ENCODE data around the gene LRBA. TPM values are rescaled to one million over a fixed set of nuclear protein-coding genes. Genes with fewer than 3 reads are reported as not detected.

LRBA gene
- total RNA-seq, 1 donor from 2014 or later, result 68.0 TPM

DNA sequence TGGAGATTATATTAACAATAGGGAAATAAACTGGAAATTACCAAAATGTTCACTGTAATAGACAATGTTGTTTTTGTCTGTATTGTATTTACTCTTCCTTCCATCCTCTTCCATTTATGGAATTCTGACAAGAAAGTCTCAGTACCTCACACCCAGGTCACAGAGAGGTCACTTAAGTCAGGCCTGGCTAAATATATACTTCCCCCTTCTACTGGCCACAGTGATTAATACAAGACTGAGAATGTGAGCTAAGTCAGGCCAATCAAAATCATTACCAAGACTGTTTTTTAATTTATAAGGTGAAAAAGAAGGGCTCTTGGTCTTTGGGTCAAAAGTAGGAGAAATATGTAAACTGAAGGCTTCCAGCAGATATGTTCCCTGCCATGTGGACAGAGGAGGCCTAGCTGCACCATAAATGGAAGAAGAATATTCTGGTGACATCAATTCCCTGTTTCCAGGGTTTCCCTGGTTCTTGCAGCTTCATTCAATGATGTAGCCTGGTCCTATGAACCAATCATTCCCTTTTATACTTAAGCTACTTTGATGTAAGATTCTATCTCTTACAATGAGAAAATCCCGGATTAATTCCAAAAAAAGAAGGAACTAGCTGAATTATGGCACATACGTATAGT, 64.3 kb downstream of the LRBA start:
- Histone ChIP-seq H3K4me1 (peaks cover 5% of the 10 kb centered on the region), H3K4me3 (no peak overlapping the region), H3K9me3 (no peaks in the 10 kb centered on the region), H3K27me3 (no peaks in the 10 kb centered on the region), H3K27ac (no peak overlapping the region), H3K36me3 (no peaks in the 10 kb centered on the region)
- no peak for DNase-seq (ENCODE audit: extremely low spot score in 2 of 2)
- intact Hi-C loops (cut with DNase I), result no loop called here
- TF ChIP-seq POLR2A (IDR thresholded peaks at IDR 0.05) (no peak), POLR2AphosphoS5 (IDR thresholded peaks at IDR 0.05; ENCODE audit: insufficient read depth in 1 of 2, low read depth in 1 of 2) (no peak)
- TF ChIP-seq, protein P1, sequence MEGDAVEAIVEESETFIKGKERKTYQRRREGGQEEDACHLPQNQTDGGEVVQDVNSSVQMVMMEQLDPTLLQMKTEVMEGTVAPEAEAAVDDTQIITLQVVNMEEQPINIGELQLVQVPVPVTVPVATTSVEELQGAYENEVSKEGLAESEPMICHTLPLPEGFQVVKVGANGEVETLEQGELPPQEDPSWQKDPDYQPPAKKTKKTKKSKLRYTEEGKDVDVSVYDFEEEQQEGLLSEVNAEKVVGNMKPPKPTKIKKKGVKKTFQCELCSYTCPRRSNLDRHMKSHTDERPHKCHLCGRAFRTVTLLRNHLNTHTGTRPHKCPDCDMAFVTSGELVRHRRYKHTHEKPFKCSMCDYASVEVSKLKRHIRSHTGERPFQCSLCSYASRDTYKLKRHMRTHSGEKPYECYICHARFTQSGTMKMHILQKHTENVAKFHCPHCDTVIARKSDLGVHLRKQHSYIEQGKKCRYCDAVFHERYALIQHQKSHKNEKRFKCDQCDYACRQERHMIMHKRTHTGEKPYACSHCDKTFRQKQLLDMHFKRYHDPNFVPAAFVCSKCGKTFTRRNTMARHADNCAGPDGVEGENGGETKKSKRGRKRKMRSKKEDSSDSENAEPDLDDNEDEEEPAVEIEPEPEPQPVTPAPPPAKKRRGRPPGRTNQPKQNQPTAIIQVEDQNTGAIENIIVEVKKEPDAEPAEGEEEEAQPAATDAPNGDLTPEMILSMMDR (IDR thresholded peaks at IDR 0.05), result no peak

DNA sequence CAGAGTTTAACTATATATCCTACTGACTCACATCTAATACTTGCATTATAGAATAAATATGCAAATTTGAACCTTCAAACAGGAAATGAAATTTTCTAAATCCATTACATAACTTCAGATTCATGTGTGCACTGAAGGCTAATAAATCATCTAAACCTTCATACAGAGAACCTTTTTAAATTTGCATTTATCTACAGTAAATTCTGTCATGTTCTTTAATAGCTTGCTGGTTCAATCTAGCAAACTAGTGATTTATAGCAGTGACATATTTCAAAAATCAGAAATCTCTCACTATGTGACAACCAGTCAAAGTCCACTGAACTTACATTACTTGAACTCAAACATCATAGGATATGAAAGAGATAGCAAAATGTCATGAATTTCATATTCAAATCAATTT, 65.1 kb downstream of the LRBA start:
- Histone ChIP-seq H3K27me3 (no peaks in the 10 kb centered on the region), H3K36me3 (no peaks in the 10 kb centered on the region), H3K4me3 (no peak overlapping the region), H3K9me3 (no peaks in the 10 kb centered on the region), H3K27ac (no peak overlapping the region), H3K4me1 (peaks cover 5% of the 10 kb centered on the region)
- TF ChIP-seq POLR2AphosphoS5 (IDR thresholded peaks at IDR 0.05; ENCODE audit: insufficient read depth in 1 of 2, low read depth in 1 of 2) (no peak), POLR2A (IDR thresholded peaks at IDR 0.05) (no peak)
- TF ChIP-seq, protein P1 (IDR thresholded peaks at IDR 0.05), result no peak
- DNase-seq (ENCODE audit: extremely low spot score in 2 of 2), result no peak
- intact Hi-C loops (cut with DNase I), result no loop called here

DNA sequence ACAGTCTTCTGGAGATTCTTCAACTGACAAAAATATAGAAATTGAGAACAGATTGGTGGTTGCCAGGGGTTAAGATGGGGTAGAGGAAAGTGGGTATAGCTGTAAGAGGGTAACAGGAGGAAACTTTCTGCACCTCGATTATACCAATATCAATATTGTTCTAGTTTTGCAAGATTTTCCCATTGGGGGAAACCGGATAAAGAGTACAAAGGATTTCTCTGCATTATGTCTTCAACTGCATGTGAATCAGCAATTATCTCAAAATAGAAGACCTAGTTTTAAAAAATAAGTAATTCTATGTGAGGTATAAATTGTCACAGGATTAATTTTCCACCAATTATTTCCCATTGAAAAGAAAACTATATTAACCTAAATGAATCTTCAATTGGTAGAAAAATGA, 65.7 kb downstream of the LRBA start:
- H3K4me3 ChIP-seq, result no peak overlapping the region
- no peak overlapping the region for H3K27ac ChIP-seq
- peaks cover 5% of the 10 kb centered on the region for H3K4me1 ChIP-seq
- H3K27me3 ChIP-seq, result no peaks in the 10 kb centered on the region
- DNase-seq (ENCODE audit: extremely low spot score in 2 of 2), result no peak
- TF ChIP-seq, protein P1 (IDR thresholded peaks at IDR 0.05), result no peak
- no peaks in the 10 kb centered on the region for H3K36me3 ChIP-seq
- intact Hi-C loops (cut with DNase I), result no loop called here
- no peaks in the 10 kb centered on the region for H3K9me3 ChIP-seq

DNA sequence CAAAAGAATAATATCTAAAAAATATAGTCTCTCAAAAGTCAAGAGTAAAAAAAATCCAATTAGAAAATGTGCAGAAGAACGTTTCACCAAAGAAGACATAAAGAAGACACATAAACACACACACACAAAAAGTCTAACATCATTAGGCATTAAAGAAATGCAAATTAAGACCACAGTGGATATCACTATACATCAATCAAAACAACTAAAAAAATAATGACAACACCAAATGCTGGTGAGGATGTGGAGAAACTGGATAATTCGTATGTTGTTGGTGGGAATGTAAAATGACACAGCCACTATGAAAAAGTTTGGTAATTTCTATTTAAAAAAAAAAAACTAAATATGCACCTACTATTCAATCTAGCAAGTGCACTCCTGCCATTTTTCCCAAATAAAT, 66.4 kb downstream of the LRBA start:
- H3K9me3 ChIP-seq, result no peaks in the 10 kb centered on the region
- no peak overlapping the region for H3K4me3 ChIP-seq
- H3K36me3 ChIP-seq, result no peaks in the 10 kb centered on the region
- no peak overlapping the region for H3K27ac ChIP-seq
- intact Hi-C loops (cut with DNase I), result no loop called here
- no peak for DNase-seq (ENCODE audit: extremely low spot score in 2 of 2)
- TF ChIP-seq, protein P1 (IDR thresholded peaks at IDR 0.05), result no peak
- TF ChIP-seq POLR2AphosphoS5 (IDR thresholded peaks at IDR 0.05; ENCODE audit: insufficient read depth in 1 of 2, low read depth in 1 of 2), result no peak
- TF ChIP-seq POLR2A (IDR thresholded peaks at IDR 0.05), result no peak
- H3K4me1 ChIP-seq, result peaks cover 5% of the 10 kb centered on the region
- H3K27me3 ChIP-seq, result no peaks in the 10 kb centered on the region

DNA sequence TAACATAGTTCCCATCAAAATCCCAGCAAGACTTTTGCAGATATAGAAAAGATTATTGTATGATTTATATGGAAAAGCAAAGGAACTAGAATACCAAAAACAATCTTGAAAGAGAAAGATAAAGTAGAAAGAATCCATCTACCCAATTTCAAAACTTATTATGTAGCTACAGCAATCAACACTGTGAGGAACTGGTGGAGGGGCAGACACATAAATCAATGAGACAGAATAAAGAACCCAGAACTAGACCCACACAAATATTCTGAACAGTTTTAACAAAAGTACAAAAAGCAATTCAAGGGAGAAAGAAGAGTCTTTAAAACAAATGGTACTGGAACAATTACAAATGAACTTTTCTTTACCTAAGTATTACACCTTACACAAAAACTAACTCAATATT, 67.0 kb downstream of the LRBA start:
- no peak for DNase-seq (ENCODE audit: extremely low spot score in 2 of 2)
- no peaks in the 10 kb centered on the region for H3K36me3 ChIP-seq
- no peak overlapping the region for H3K4me3 ChIP-seq
- TF ChIP-seq POLR2AphosphoS5 (IDR thresholded peaks at IDR 0.05; ENCODE audit: insufficient read depth in 1 of 2, low read depth in 1 of 2) (no peak), POLR2A (IDR thresholded peaks at IDR 0.05) (no peak)
- TF ChIP-seq, protein P1 (IDR thresholded peaks at IDR 0.05), result no peak
- H3K27me3 ChIP-seq, result no peaks in the 10 kb centered on the region
- no peak overlapping the region for H3K27ac ChIP-seq
- H3K4me1 ChIP-seq, result peaks cover 5% of the 10 kb centered on the region
- no peaks in the 10 kb centered on the region for H3K9me3 ChIP-seq
- intact Hi-C loops (cut with DNase I), result no loop called here
